GM13977 (cell line): ENCODE measurements around the gene BNC2.
"Not testable (repeated sequence)": the region's sequence is repeated elsewhere in the genome, so short reads cannot be mapped to it uniquely, and the experiment has no call there.

Experiments
- DNase-seq: peaks from one replicate; pipeline ENCODE4 v3.0.0; 2012; ENCODE audit warnings: low spot score
- in situ Hi-C: fragments of 300-500 bp; cut with MboI; formaldehyde crosslinking; loops from one replicate; pipeline ENCODE4 v1.12.0; 2022; ENCODE audit warnings: low sequenced_read_pairs, low pct_unique_long_range_greater_than_20kb, mixed read lengths, inconsistent platforms; ENCODE audit not compliant: unreplicated experiment
- TF ChIP-seq, protein P1 (sequence below): IDR thresholded peaks from 2 replicates; pipeline ENCODE4 v1.5.1; 2012; ENCODE audit warnings: mild to moderate bottlenecking, control low read depth; ENCODE audit not compliant: insufficient read depth; ENCODE audit errors: extremely low read depth, missing control alignments

Gene BNC2, protein sequence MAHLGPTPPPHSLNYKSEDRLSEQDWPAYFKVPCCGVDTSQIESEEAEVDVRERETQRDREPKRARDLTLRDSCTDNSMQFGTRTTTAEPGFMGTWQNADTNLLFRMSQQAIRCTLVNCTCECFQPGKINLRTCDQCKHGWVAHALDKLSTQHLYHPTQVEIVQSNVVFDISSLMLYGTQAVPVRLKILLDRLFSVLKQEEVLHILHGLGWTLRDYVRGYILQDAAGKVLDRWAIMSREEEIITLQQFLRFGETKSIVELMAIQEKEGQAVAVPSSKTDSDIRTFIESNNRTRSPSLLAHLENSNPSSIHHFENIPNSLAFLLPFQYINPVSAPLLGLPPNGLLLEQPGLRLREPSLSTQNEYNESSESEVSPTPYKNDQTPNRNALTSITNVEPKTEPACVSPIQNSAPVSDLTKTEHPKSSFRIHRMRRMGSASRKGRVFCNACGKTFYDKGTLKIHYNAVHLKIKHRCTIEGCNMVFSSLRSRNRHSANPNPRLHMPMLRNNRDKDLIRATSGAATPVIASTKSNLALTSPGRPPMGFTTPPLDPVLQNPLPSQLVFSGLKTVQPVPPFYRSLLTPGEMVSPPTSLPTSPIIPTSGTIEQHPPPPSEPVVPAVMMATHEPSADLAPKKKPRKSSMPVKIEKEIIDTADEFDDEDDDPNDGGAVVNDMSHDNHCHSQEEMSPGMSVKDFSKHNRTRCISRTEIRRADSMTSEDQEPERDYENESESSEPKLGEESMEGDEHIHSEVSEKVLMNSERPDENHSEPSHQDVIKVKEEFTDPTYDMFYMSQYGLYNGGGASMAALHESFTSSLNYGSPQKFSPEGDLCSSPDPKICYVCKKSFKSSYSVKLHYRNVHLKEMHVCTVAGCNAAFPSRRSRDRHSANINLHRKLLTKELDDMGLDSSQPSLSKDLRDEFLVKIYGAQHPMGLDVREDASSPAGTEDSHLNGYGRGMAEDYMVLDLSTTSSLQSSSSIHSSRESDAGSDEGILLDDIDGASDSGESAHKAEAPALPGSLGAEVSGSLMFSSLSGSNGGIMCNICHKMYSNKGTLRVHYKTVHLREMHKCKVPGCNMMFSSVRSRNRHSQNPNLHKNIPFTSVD

DNA sequence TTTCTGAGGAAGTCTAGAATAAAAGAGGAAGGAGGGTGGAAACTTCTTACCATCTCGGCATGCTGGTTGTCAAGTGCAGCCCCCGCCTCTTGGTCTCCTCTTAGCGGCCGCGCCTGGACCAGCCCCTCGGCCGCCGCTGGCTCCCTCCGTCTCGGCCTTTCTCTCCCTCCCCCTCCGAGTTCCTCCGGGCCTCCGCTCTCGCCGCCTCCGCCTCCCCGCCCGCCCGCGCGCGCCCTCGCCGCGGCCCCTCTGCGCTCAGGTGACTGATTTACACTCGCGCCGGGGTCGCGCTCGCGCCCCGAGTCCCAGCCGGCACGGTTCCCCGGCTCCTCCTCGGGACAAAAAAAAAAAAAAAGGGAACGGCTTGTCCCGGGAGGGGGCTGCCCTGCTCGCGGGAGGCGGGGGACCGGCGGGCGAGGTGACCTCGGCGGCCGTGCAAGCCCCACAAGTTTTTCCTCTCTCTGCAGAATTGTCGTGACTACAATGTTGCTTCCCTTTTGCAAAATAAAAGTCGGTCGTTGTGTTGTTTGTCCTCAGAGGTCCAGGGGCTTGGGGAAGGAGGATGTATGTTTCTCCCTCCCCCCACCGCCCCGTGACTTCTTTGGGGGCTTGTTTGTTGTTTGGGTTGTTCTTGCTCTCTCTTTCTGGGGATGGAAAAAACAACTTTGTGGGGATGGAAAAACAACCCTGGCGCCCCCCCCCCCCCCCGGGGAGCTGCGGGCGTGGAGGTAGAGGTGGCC, at the start of gene BNC2:
TSS of gene BNC2 (minus strand) at position 75 of the 740 bp plus-strand sequence. CDS start at position 53, 22 bp downstream.
- TF ChIP-seq, protein P1, sequence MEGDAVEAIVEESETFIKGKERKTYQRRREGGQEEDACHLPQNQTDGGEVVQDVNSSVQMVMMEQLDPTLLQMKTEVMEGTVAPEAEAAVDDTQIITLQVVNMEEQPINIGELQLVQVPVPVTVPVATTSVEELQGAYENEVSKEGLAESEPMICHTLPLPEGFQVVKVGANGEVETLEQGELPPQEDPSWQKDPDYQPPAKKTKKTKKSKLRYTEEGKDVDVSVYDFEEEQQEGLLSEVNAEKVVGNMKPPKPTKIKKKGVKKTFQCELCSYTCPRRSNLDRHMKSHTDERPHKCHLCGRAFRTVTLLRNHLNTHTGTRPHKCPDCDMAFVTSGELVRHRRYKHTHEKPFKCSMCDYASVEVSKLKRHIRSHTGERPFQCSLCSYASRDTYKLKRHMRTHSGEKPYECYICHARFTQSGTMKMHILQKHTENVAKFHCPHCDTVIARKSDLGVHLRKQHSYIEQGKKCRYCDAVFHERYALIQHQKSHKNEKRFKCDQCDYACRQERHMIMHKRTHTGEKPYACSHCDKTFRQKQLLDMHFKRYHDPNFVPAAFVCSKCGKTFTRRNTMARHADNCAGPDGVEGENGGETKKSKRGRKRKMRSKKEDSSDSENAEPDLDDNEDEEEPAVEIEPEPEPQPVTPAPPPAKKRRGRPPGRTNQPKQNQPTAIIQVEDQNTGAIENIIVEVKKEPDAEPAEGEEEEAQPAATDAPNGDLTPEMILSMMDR, result no peak
- DNase-seq, result peak; percentile 68
- in situ Hi-C loops, result no loop called here

DNA sequence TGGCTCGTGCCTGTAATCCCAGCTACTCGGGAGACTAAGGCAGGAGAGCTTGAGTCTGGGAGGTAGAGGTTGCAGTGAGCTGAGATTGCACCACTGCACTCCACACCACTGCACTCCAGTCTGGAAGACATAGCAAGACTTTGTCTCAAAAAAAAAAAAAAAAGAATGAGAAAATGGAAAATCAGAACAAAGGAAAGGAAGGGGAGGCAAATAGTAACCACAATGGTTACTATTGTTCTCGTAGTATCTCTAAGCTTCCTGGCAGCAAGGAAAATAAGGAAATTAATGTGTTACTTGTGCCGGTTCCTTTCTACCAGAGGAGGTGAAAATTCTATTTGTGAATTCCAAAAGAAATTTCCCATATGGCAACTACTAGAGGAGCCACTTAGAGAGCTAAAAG, 48.5 kb upstream of the BNC2 start:
- in situ Hi-C loops, result no loop called here

DNA sequence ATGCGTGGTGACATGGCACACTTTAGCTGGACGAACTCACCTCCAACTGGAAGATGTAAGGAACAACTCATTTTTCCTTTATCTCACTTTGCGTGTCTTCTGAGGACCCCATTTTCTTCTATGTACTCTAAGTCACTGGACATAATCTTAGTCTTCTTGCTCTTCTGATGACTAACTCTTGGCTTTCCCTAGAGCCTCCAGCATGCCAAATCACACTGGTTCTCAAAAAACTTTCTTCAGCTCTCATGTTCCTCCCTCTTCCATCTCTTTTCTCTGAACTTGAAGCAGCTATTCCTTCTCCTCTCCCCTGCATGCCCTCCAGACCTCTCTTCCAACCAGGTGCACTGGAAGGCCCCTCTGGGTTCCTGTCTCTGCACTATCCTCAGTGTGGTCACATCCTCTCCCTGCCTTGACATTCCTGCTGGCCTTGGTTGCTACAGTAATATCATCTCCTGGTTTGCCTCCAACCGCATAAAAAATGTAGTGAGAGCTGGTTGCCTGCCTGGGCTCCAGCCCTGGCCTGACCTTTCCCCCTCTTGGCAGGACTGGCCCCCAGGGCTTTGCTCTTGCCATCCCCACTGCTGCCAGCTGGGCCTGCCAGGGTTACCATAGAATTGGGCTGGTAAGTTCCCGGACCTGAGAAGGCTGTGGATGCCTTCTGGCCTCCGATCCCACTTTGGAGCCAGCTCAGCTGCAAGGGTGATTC, 44.8 kb upstream of the BNC2 start:
- DNase-seq, result no peak
- in situ Hi-C loops, result no loop called here
- TF ChIP-seq, protein P1, result no peak

More for the DNA sequence above, 48.5 kb upstream of the BNC2 start:
- DNase-seq, result no peak
- TF ChIP-seq, protein P1, result no peak

DNA sequence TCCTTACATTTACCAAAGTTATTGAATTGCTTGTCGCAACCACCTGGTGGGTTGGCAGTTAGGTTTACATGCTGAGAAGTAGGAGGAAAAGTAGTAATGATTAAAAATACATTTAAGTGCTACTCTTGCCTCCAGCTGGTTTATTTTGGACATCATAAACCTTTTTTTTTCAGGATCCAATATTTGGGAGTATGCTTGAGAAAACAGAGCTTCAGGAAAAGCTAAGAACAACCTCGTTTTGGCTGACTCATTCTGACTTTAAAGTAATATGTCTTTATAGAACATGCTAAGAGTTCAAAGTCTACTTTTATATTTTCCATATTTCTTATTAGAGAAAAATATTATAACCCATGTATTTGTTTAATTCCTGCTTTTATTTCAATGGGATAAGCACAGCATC, 41.7 kb upstream of the BNC2 start:
- in situ Hi-C loops, result no loop called here
- DNase-seq, result no peak
- TF ChIP-seq, protein P1, result no peak

DNA sequence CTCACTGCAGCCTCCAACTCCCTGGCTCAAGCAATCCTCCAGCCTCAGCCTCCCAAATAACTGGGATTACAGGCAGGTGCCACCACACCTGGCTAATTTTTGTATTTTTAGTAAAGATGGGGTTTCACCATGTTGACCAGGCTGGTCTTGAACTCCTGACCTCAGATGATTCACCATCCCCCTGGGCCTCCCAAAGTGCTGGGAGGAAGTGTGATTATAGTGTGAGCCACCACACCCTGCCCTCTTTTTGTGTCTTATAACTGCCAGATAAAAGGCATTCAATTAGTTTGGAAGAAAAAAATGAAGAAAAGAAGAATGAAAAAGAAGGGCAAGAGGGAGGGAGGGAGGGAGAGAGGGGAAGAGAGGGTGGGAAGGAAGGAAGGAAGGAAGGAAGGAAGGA, 37.7 kb upstream of the BNC2 start:
- in situ Hi-C loops, DNase-seq: not testable (repeated sequence)

DNA sequence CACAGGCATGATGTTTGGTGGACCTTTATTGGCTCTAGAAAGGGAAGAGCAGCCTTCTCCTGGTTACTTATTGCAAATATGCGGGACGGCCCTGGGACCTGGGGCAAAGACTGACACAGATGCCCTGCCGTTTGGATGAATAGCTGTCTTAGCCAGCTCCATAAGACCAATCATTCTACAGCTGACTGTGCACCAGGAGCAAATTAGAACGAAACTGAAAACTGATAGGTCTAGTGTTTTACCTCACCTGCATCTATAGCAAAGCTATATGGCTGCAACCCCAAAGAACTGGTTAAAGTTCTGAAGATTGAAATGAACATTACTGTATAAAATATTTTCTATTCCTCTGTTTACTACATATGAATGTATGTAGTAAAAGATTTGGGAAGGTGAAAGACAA, 34.2 kb upstream of the BNC2 start:
- TF ChIP-seq, protein P1, result no peak
- in situ Hi-C loops, result no loop called here
- no peak for DNase-seq
